ENCODE results near the gene SLC30A3.
A peak's percentile ranks its signal among the peaks of the same experiment; 100 is the strongest.

Gene SLC30A3

DNA sequence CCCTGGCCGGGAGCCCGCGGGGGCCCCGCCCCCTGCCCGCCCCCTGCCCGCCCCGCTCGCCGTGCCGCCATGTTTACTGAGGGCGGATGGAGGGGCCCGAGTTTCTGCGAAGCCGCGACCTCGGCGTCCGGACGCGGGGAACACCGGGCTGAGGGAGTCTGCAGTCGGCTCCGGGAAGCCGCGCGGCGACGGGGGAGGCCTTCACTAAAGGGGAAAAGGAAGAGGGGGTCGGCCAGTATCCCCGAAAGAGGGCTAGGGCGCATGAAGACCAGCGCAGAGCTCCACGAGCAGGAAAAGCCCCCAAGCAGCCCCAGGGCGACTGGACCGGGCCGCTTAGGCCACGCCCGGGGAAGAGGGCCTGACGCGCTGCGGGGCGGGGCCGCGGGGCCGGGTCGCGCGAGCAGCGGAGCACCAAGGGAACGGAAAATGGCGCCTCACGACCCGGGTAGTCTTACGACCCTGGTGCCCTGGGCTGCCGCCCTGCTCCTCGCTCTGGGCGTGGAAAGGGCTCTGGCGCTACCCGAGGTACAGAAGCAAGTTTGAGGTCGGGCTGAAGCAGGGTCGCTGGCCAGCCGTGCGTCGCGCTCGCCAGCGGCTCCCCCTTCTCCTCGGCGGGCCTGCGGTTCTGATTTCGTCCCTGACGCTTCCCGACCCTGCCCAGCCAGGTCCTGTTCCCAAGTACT is 50.8 kb downstream of the SLC30A3 start, which contains the start of the genes ATRAID and SLC5A6:
TSS of gene ATRAID (plus strand) at position 99 of the 683 bp plus-strand sequence. CDS start at position 427, 328 bp downstream.
TSS of gene SLC5A6 (minus strand) at position 326 of the 683 bp plus-strand sequence. CDS start 4,618 bp downstream, outside the sequence.
- POLR2A ChIA-PET, result interaction anchor here (0.6 to 1.5 kb wide), 9 partner anchors 21 to 144 kb away, joined by 3 to 4 read pairs (median 3); partner anchors contain the start of genes ABHD1, GTF3C2 and KHK
- TF ChIP-seq FOXA1 (IDR thresholded peaks at IDR 0.05), result no peak
- 0 out of 2 replicates have a peak, but pooled peaks have one; percentile 41 for TF ChIP-seq NFRKB (IDR thresholded peaks at IDR 0.05)
- TF ChIP-seq ZNF384 (IDR thresholded peaks at IDR 0.05), result no peak
- TF ChIP-seq ELF4 (IDR thresholded peaks at IDR 0.05), result peak; percentile 56; the same call in 1 of the 2 replicates
- TF ChIP-seq SUZ12 (IDR thresholded peaks at IDR 0.05), result no peak
- no peak for TF ChIP-seq FOXK2 (IDR thresholded peaks at IDR 0.05)
- peak; percentile 12; the same call in 1 of the 2 replicates for TF ChIP-seq L3MBTL2 (conservative IDR thresholded peaks at IDR 0.05)
- DNase-seq (ENCODE audit: extremely low spot score), result peak; percentile 90
- CTCF ChIA-PET, result interaction anchor here (0.8 to 1.6 kb wide), 2 partner anchors 21 to 91 kb away, joined by 3 to 4 read pairs; no protein-coding TSS in a partner anchor

DNA sequence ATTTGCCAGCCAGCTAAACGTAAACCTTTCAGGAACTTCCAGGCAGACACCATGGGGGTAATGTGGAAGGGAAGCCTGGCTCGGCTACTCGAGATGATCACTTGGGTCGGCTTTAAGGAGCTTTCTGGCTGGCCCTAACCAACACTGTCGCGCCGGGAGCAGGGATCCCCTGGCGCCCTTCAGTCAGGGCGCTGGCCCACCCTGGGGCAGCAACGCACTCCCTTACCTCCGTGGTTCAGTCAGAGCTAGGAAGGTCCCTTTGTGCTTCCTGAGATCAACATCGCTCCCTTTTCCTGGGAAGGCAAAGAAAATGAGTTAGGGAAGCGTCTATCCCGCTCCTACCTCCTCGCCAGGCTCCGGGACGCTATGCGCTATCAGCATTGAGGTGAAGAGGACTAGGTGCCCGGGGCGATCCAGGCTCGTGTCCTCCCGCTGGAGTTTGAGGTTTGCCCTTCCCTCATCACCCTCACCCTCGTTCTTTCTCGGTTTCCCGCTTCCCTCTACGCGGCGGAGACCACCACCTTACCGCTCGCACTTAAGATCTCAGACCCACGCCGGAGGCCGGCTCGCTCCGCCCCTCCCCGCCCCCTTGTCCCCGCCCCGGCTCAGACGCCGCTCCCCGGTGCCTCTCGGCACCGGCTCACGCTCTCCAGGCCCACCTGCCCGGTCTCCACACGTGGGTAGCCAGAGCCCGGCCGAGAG is 51.5 kb downstream of the SLC30A3 start:
- POLR2A ChIA-PET, result interaction anchor here (0.5 to 1.4 kb wide), 10 partner anchors 22 to 125 kb away, joined by 3 to 4 read pairs (median 3); partner anchors contain the start of genes ABHD1 and KHK
- CTCF ChIA-PET, result interaction anchor here (1.6 kb wide), 1 partner anchor 20 kb away, joined by 4 read pairs; no protein-coding TSS in a partner anchor
- TF ChIP-seq SP1 (IDR thresholded peaks at IDR 0.05), result no peak
- TF ChIP-seq L3MBTL2 (conservative IDR thresholded peaks at IDR 0.05), result peak; percentile 80
- DNase-seq (ENCODE audit: extremely low spot score), result peak; percentile 41

- CTCF ChIA-PET, result interaction anchor here (0.7 kb wide), 1 partner anchor 24 kb away, joined by 4 read pairs; no protein-coding TSS in a partner anchor
- POLR2A ChIA-PET, result no interaction called here
- DNase-seq (ENCODE audit: extremely low spot score), result no peak
- TF ChIP-seq HDGF (IDR thresholded peaks at IDR 0.05; ENCODE audit: borderline replicate concordance), result no peak
- TF ChIP-seq ELF4 (IDR thresholded peaks at IDR 0.05), result no peak
- no peak for TF ChIP-seq FOXA1 (IDR thresholded peaks at IDR 0.05)
- TF ChIP-seq CTBP1 (IDR thresholded peaks at IDR 0.05; ENCODE audit: borderline replicate concordance), result no peak
- TF ChIP-seq L3MBTL2 (conservative IDR thresholded peaks at IDR 0.05), result no peak
- TF ChIP-seq ARNT (IDR thresholded peaks at IDR 0.05), result no peak
- no peak for TF ChIP-seq ZNF384 (IDR thresholded peaks at IDR 0.05)
- no peak for TF ChIP-seq TARDBP (IDR thresholded peaks at IDR 0.05)
- TF ChIP-seq LEF1 (IDR thresholded peaks at IDR 0.05; ENCODE audit: borderline replicate concordance), result no peak
- TF ChIP-seq FOXK2 (IDR thresholded peaks at IDR 0.05), result no peak
- no peak for TF ChIP-seq NFRKB (IDR thresholded peaks at IDR 0.05)
- no peak for TF ChIP-seq SUZ12 (IDR thresholded peaks at IDR 0.05)
- no peak for TF ChIP-seq FOXM1 (IDR thresholded peaks at IDR 0.05; ENCODE audit: borderline replicate concordance)
- TF ChIP-seq, protein P1, sequence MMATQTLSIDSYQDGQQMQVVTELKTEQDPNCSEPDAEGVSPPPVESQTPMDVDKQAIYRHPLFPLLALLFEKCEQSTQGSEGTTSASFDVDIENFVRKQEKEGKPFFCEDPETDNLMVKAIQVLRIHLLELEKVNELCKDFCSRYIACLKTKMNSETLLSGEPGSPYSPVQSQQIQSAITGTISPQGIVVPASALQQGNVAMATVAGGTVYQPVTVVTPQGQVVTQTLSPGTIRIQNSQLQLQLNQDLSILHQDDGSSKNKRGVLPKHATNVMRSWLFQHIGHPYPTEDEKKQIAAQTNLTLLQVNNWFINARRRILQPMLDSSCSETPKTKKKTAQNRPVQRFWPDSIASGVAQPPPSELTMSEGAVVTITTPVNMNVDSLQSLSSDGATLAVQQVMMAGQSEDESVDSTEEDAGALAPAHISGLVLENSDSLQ (IDR thresholded peaks at IDR 0.05), result no peak
- TF ChIP-seq BHLHE40 (IDR thresholded peaks at IDR 0.05; ENCODE audit: borderline replicate concordance), result no peak
- TF ChIP-seq SP1 (IDR thresholded peaks at IDR 0.05), result no peak
These were observed 53.0 kb downstream of the SLC30A3 start for GRCh38 chr2:27209621-27210401.

DNA sequence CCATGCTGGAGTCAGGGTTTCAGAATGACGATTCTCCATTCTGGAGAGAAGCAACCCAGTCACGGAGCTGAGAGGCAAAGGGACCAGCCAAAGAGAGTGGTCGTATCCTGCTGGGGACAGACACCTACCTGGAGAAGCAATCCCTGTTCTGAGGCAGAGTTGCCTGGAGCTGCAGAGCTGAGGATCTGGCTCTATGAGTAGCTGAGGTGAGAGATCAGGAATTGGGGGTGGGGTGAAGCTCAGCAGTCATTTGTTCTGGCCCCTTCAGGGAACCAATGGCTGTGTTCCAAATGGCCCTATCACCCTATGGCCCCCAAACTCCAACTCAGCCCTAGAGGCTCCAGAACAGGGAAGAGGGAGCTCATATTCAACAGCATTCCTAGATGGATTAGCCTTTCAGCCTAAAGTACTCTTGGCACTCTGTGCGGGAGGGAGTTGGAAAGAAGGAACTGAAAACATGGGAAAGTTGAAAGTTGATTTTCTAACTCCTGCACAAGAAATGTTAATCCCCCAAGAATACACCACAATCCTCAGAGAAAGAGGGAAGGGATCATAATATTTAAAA is 54.3 kb downstream of the SLC30A3 start:
- POLR2A ChIA-PET, result no interaction called here
- no peak for DNase-seq (ENCODE audit: extremely low spot score)
- CTCF ChIA-PET, result interaction anchor here (0.7 kb wide), 1 partner anchor 106 kb away, joined by 3 read pairs; no protein-coding TSS in a partner anchor
- TF ChIP-seq ELF4 (IDR thresholded peaks at IDR 0.05) (no peak), FOXM1 (IDR thresholded peaks at IDR 0.05; ENCODE audit: borderline replicate concordance) (no peak), NFRKB (IDR thresholded peaks at IDR 0.05) (no peak), TARDBP (IDR thresholded peaks at IDR 0.05) (no peak), L3MBTL2 (conservative IDR thresholded peaks at IDR 0.05) (no peak), BHLHE40 (IDR thresholded peaks at IDR 0.05; ENCODE audit: borderline replicate concordance) (no peak)

- CTCF ChIA-PET, result no interaction called here
- POLR2A ChIA-PET, result no interaction called here
- TF ChIP-seq BHLHE40 (IDR thresholded peaks at IDR 0.05; ENCODE audit: borderline replicate concordance), result no peak
- no peak for TF ChIP-seq CTBP1 (IDR thresholded peaks at IDR 0.05; ENCODE audit: borderline replicate concordance)
- no peak for TF ChIP-seq FOXM1 (IDR thresholded peaks at IDR 0.05; ENCODE audit: borderline replicate concordance)
- TF ChIP-seq ZNF384 (IDR thresholded peaks at IDR 0.05), result no peak
- no peak for TF ChIP-seq ELF4 (IDR thresholded peaks at IDR 0.05)
- no peak for TF ChIP-seq NFRKB (IDR thresholded peaks at IDR 0.05)
- TF ChIP-seq HDGF (IDR thresholded peaks at IDR 0.05; ENCODE audit: borderline replicate concordance), result no peak
- no peak for TF ChIP-seq ARNT (IDR thresholded peaks at IDR 0.05)
- TF ChIP-seq FOXK2 (IDR thresholded peaks at IDR 0.05), result no peak
- TF ChIP-seq L3MBTL2 (conservative IDR thresholded peaks at IDR 0.05), result no peak
- no peak for TF ChIP-seq FOXA1 (IDR thresholded peaks at IDR 0.05)
- TF ChIP-seq SP1 (IDR thresholded peaks at IDR 0.05), result no peak
- no peak for TF ChIP-seq SUZ12 (IDR thresholded peaks at IDR 0.05)
- TF ChIP-seq LEF1 (IDR thresholded peaks at IDR 0.05; ENCODE audit: borderline replicate concordance), result no peak
- TF ChIP-seq, protein P1 (IDR thresholded peaks at IDR 0.05), result no peak
- TF ChIP-seq TARDBP (IDR thresholded peaks at IDR 0.05), result no peak
- DNase-seq (ENCODE audit: extremely low spot score), result no peak
These were observed 56.5 kb downstream of the SLC30A3 start for GRCh38 chr2:27206346-27206745.

All from HEK293T (cell line).